Midbrain (tissue), 1 donor: ENCODE measurements around the gene KLHL1.

Experiments used
- DNase-seq: peaks from one replicate; lab custom pipeline; 2025; lab: John Stamatoyannopoulos, UW

KLHL1 gene

GRCh38 chr13:69872321-69873047, 235.8 kb downstream of the KLHL1 start:
- DNase-seq: no peak

DNA sequence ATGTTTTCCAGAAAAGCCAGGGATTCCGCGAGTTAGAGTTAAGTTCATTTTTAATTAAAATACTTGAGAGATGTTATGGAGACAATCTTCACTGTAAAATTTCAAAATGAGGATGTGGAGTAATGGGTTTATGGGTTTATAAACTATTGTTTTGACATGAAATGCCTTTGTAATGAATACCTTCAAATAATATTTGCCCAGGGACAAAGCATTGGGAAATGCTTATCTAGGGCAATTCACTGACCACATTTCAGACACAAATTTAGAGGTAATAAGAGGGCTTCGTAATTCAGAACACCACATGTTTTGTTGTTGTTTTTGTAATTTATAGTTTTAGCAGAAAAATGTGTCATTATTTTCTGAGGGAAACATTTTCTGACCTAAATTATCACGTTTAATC, 241.7 kb downstream of the KLHL1 start:
- no peak for DNase-seq

DNA sequence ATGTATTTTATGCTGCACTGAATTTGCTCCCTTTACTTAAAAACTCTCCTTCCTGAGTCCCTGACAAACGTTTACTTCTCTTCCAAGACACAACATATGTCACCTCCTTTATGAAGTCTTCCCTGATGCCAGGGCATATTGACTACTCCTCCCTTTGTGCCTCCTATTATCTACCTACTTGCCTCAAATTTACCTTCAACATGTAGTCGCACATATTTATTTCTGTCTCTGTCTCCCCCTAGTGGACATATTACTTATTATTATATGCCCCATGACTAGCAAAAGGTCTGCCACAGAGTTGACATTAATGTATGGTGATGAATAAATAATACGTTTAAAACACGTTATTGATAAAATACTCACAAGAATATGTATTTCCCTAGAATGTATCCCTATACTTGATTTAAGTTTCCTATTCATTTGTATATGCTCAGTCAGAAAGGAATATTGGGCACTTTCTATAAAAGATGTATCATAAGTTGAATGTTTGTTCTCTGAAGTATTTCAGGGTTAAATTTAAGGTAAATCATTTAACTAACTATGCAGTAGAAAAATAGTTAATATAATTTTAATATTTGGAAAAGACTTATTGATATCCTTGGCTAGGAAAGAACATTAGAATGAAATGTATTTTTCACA, 250.9 kb downstream of the KLHL1 start:
- peak; percentile 20 for DNase-seq

DNA sequence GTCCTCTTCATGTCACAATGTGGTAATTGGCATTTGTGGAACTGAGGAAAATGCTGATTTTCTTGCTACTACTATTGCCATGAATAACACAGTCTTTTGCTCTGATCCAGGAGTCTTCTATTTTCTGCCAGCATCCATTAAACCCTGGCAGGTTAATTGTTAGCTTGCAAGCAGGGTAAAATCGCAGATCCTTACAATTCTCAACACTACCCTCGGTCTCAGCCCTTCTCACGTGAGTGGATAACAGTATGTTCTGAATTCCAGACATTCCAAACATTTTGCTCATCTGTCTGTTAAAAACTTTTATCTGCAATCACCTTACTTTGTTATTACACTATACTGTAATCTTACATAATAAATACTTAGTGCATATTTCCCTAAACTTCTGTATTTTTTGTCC, 251.9 kb downstream of the KLHL1 start:
- DNase-seq: no peak

- no peak for DNase-seq
Measured at GRCh38 chr13:69828527-69828926, 279.7 kb downstream of the KLHL1 start.

DNA sequence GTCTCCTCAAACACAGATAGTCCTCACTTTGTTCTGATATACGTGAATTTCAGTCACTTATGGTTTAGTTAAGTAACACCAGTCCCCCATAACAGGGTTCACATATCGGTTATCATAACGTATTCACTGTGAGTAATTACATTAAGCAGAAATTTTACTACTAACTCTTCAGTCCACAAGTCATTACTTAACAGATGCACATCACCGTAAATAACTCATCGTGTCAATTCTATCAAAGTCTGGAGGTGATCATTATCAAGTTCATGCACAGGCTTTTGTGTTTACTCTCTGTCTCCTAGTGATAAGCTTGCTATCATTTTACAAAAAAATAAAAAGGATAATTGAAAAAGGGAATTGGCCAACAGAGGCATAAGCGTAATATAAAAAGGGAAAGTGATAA, 288.1 kb downstream of the KLHL1 start:
- no peak for DNase-seq

DNA sequence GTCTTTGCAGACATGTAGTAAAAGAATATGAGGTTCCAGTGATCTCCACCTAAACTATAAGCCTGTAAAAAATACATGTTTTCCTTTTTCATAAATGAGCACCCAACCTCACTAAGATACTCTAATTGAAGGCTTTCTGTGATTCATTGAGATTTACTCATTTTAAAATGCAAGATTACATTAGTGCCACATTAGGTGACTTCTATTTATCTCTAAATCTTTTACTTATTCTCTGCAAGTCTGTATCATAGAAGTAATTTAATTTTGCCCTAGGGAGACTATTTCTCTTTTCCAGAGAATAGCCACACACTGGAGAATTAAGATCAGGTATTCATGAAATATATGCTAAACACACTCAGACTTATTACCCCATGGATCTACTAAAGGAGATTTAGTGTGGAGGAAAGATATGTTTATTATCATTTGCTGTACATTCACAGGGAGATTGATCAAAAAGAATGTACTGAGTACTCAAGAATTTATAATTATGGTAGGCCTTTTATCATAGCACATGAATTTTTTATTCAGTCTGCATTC, 290.9 kb downstream of the KLHL1 start:
- DNase-seq: no peak

DNA sequence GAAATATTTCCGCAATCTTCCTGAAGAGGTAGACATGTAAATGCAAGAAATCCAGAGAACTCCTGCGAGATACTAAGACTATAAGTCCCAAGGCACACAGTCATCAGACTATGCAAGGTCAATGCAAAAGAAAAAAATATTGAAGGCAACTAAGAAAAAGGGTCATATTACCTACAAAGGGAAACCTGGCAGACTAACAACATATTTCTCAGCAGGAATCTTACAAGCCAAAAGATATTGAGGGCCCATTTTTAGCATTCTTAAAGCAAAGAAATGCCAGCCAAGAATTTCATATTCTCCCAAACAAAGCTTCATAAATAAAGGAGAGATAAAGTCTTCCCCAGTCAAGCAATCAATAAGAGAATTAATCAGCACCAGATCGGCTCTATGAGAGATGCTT, 299.1 kb downstream of the KLHL1 start:
- no peak for DNase-seq

GRCh38 chr13:69796256-69796655, 312.0 kb downstream of the KLHL1 start:
- DNase-seq: no peak

DNA sequence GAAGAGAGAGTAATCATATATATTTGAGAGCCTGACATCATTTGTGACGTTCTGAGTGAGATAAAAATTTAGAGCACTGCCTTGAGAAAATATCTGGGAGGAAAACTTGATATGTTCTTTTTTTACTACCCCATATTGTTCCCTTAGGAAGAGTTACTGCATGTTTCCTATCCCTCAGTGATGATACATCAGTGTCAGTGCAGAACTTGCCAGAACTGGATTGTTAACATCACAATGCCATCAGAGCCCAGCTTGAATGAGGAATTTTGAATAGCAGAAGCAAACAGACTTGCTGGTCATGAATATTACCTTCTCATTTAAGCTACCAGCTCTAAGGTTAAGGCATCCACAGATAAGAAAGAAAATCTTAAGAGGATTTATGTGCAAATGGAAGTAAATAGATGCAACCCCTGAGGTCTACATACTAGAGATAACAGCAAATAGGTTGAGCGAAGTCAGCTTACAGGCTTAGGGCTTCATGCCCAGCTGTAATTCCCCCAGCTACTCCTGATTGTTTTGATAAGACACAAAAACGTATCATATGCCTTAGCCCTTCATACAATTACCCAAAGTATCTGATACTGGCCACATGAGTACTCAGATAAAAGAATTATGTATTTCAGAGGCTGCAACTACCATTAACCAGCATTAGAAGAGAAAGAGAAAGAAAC, 314.3 kb downstream of the KLHL1 start:
- DNase-seq: no peak

DNA sequence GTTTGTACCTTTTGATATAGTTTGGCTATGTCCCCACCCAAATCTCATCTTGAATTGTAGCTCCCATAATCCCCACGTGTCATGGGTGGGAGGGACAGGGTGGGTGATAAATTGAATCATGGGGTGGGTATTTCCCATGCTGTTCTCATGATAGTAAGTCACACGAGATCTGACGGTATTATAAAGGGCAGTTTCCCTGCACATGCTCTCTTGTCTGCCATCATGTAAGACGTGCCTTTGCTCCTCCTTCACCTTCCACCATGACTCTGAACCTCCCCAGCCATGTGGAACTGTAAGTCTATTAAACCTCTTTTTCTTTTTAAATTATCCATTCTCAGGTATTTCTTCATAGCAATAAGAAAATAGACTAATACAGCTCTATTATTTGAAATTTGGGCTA, 331.3 kb downstream of the KLHL1 start:
- no peak for DNase-seq

DNA sequence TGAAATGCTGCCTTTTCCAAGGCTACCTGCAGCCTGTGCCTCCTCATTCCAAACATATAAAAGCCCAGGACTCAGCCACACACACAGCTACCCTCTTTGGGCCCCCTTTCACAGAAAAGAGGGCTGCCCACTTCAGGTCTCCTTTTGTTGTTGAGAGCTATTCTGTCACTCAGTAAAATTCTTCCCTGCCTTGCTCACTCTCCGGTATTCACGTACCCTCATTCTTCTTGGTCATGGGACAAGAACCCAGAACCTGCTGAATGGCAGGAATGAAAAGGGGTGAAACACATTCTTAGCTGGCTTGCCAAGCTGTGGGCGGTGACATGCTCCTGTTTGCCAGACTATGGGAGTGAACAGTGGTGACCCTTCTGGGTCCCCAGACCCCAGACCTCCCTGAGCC, 338.6 kb downstream of the KLHL1 start:
- no peak for DNase-seq

GRCh38 chr13:69761581-69761980, 346.7 kb downstream of the KLHL1 start:
- DNase-seq: no peak

GRCh38 chr13:69755101-69755500, 353.2 kb downstream of the KLHL1 start:
- no peak for DNase-seq

GRCh38 chr13:69751259-69751658, 357.0 kb downstream of the KLHL1 start:
- DNase-seq: no peak

- no peak for DNase-seq
Measured at GRCh38 chr13:69737129-69737935, 370.9 kb downstream of the KLHL1 start.

DNA sequence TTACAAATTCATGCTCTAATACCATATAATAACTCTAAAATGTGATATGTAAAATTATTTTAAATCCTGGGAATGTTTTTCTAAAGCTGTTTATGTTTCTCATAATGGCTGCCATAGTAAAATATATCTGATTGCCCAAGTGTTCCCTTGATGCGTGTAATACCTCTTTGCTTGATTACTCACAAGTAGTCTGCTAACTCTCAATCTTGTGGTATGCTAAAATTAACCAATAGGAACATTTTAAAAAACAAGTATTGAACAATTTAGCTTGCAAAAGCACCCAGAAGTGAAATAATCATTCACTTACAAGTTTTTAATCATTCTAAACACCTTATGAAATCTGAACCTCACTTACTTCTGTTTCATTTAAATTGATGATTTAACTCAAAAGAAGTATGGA, 386.6 kb downstream of the KLHL1 start:
- no peak for DNase-seq

GRCh38 chr13:69720278-69720983, 387.8 kb downstream of the KLHL1 start:
- DNase-seq: no peak

DNA sequence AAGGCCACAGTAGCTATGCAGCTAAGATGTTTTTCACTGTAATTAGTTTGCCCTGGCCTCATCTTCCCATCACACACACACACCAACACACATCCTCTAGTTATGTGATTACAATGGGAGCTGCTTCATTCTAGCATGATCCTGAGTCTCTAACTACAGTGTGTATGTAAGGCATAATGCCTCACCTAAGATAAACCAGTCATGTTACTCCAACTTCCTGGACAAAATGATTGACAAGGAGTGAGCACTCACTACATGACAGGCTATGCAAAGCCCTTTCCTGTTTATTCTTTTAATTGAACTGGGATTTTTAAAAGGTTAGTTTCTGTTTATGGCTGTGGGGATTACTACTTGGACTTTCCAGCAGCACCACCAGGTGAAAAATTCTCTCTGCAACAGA, 401.4 kb downstream of the KLHL1 start:
- no peak for DNase-seq

DNA sequence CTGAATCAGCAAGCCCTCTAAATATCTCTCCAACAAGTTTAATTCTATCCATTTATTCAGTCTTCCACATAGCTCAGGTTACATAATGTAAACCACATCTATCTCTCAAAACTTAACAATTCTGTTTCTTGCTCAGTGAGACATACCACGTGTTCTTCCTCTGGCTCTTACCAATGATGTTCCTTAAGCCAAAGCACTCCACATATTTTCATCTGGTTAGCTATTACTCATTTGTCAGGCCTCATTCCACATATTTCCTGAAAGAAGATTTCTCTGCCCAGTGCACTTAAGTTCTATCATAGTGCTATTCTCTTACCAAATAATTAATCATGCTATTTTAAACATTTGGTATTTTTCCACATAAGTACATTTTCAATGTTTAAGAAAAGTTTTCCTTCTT, 403.9 kb downstream of the KLHL1 start:
- no peak for DNase-seq

DNA sequence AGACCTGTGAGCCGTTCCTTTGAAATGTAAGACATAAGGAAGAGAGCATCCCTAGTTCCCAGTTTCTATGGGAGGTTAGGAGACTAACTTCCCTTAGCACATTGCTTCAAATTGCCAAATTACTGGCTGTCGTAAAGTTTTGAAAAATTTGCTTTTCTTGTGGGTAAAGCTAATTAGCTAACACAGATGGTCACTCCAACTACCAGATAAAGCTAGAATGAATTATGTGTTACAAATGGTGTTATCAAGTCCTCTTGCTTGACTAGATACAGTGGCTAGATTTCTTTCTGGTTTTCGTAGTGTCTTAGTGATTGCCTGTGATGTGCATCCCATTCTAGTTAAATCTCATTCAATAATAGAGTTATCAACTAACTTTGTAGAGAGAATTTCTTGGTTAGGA, 417.3 kb downstream of the KLHL1 start:
- no peak for DNase-seq
